LNCAP (cell line): Measurements from ENCODE around the gene C17orf75.

Experiments
- CTCF ChIP-seq: fragments of 450-650 bp; IDR thresholded peaks from 2 replicates; pipeline ENCODE4 v1.5.1; 2017; ENCODE audit warnings: mild to moderate bottlenecking

The C17orf75 gene

GRCh38 chr17:32335687-32336086 lies 6.3 kb downstream of the C17orf75 start:
- no peak for TF ChIP-seq CTCF

GRCh38 chr17:32335046-32335445 lies 6.9 kb downstream of the C17orf75 start:
- TF ChIP-seq CTCF, result no peak

- no peak for TF ChIP-seq CTCF
Measured at GRCh38 chr17:32333187-32333586, 8.8 kb downstream of the C17orf75 start.

GRCh38 chr17:32331243-32332040 lies 10.5 kb downstream of the C17orf75 start:
- TF ChIP-seq CTCF, result no peak

GRCh38 chr17:32330147-32330546 lies 11.8 kb downstream of the C17orf75 start:
- no peak for TF ChIP-seq CTCF

GRCh38 chr17:32327911-32328310 lies 14.1 kb downstream of the C17orf75 start:
- TF ChIP-seq CTCF, result no peak

- no peak for TF ChIP-seq CTCF
Measured at GRCh38 chr17:32323811-32324491, 18.0 kb downstream of the C17orf75 start.
